DMS153 (cell line): Measurements from ENCODE around the gene PPIF.

Source experiments
- DNase-seq: peaks from one replicate; lab custom pipeline; 2025; lab: John Stamatoyannopoulos, UW

PPIF gene

GRCh38 chr10:79401015-79401921 is 54.0 kb downstream of the PPIF start:
- DNase-seq: no peak

GRCh38 chr10:79402625-79402946 is 55.3 kb downstream of the PPIF start:
- DNase-seq: no peak

GRCh38 chr10:79402951-79403350 is 55.7 kb downstream of the PPIF start:
- no peak for DNase-seq

- DNase-seq: no peak
Observed at GRCh38 chr10:79403441-79404230, 56.4 kb downstream of the PPIF start.

- no peak for DNase-seq
Observed at GRCh38 chr10:79404231-79404609, 57.0 kb downstream of the PPIF start.

- no peak for DNase-seq
Observed at GRCh38 chr10:79404690-79405131, 57.4 kb downstream of the PPIF start.
